CD4-positive, alpha-beta memory T cell (primary cell): ENCODE results near the gene BCL2L12. TPM values are rescaled to one million over a fixed set of nuclear protein-coding genes. Genes with fewer than 3 reads are reported as not detected.

Experiments
- CTCF ChIA-PET: fragments of 350-600 bp; sonication (Branson Sonifier 250); formaldehyde crosslinking; loops from one replicate; lab custom pipeline; 2021; ENCODE audit warnings: inconsistent platforms; ENCODE audit not compliant: partially characterized antibody; lab: Charles Lee
- POLR2A ChIA-PET: fragments of 350-600 bp; sonication (Branson Sonifier 250); formaldehyde crosslinking; loops from one replicate; lab custom pipeline; 2021; ENCODE audit not compliant: partially characterized antibody; lab: Charles Lee
- DNase-seq, 5 donors: peaks; one replicate each; pipeline versions ENCODE4 v3.0.0 to v3.0.0-alpha.2; 2020 to 2022; ENCODE audit warnings: mixed read lengths in 1 of 5
- H3K27ac ChIP-seq: one replicate; pipeline ENCODE4 v1.7.0; 2013; ENCODE audit warnings: low read depth, low read length
- H3K27me3 ChIP-seq: 2 replicates; pipeline ENCODE4 v1.7.0; 2013; ENCODE audit warnings: mild to moderate bottlenecking, low read length, moderate library complexity; ENCODE audit not compliant: insufficient read depth
- H3K36me3 ChIP-seq: 2 replicates; pipeline ENCODE4 v1.7.0; 2013; ENCODE audit warnings: mild to moderate bottlenecking, low read length, moderate library complexity; ENCODE audit not compliant: insufficient read depth
- H3K4me1 ChIP-seq: 2 replicates; pipeline ENCODE4 v1.7.0; 2013; ENCODE audit warnings: mild to moderate bottlenecking, low read length, moderate library complexity; ENCODE audit not compliant: insufficient read depth
- H3K4me3 ChIP-seq, 2 donors: one replicate each; pipeline ENCODE4 v1.7.0; 2013; ENCODE audit warnings: low read length in 2 of 2, mild to moderate bottlenecking in 1 of 2
- H3K9me3 ChIP-seq, 2 donors: one replicate each; pipeline ENCODE4 v1.7.0; 2013; ENCODE audit warnings: low read length in 2 of 2, control low read depth in 1 of 2; ENCODE audit not compliant: control insufficient read depth in 1 of 2
- H3K27ac Mint-ChIP-seq, 7 donors: one replicate each; pipeline ENCODE4 v1.8.0; 2020 to 2021; ENCODE audit warnings: mixed read lengths in 7 of 7, mild to moderate bottlenecking in 6 of 7, inconsistent platforms in 3 of 7, moderate library complexity in 3 of 7
- H3K27me3 Mint-ChIP-seq, 2 donors: one replicate each; pipeline ENCODE4 v1.8.0; 2020 to 2021; ENCODE audit warnings: mixed read lengths in 2 of 2
- H3K36me3 Mint-ChIP-seq, 2 donors: one replicate each; pipeline ENCODE4 v1.8.0; 2020 to 2021; ENCODE audit warnings: mixed read lengths in 2 of 2, inconsistent platforms in 1 of 2, mild to moderate bottlenecking in 1 of 2
- H3K4me1 Mint-ChIP-seq, 4 donors: one replicate each; pipeline ENCODE4 v1.8.0; 2020 to 2021; ENCODE audit warnings: mixed read lengths in 4 of 4, mild to moderate bottlenecking in 1 of 4
- H3K4me3 Mint-ChIP-seq, 8 donors: one replicate each; pipeline ENCODE4 v1.8.0; 2020 to 2021; ENCODE audit warnings: mixed read lengths in 8 of 8, mild to moderate bottlenecking in 7 of 8, moderate library complexity in 6 of 8, inconsistent platforms in 3 of 8
- H3K9me3 Mint-ChIP-seq, 8 donors: one replicate each; pipeline ENCODE4 v1.8.0; 2020 to 2021; ENCODE audit warnings: mixed read lengths in 8 of 8, mild to moderate bottlenecking in 5 of 8, inconsistent platforms in 3 of 8, moderate library complexity in 1 of 8
- intact Hi-C: fragments of 100-400 bp; cut with micrococcal nuclease; formaldehyde crosslinking; loops from one replicate; pipeline ENCODE4 v1.15.1; 2023
- polyA plus RNA-seq, 2 donors: library from polyadenylated mRNA; unstranded; fragments of 300-500 nt; fragmentation: Illumina TruSeq; gene quantifications; one replicate each; pipeline ENCODE4 v1.2.3, GENCODE V29; 2021
- total RNA-seq, 2 experiments: library from RNA; stranded (reverse); gene quantifications; one replicate each; pipeline ENCODE4 v1.2.3, GENCODE V29; 2021

BCL2L12 gene
- total and polyA plus RNA-seq, 4 experiments from 2014 or later: 16.3 to 22.1 (median 19.5) TPM

DNA sequence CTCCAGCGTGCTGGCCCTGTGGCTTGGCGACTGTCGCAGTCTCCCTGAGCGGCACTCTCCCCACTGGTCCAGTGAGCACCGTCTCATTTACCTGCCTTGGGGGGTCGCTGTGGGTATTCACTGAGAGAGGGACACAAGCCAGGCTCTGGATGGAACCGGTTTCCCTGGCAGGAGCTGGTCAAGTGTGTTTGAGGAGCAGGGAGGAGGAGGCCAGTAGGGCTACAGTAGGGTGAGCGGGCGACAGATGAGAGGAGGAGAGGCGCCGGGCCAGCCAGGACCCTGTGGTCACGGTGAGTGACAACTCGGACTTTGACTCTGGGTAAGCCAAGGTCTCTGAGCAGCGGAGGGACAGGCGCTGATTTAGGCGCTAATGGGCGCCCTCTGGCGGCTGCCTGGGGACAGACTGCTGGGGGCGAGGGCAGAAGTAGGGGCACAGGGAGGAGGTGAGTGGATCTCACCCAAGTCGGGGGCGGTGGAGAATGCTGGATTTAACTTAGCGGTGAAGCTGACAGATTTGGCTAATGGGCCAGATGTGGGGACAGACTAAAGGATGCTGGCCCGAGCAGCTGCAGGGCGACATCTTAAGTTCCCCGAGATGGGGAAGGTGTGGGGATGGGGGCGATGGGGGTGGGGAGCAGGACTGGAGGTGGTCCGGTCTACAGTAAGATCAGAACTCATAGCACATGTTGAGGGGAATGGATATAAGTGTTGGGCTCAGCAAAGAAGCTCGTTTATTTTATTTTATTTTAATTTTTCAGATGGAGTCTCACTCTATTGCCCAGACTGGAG, 6.6 kb downstream of the BCL2L12 start:
- H3K9me3 Mint-ChIP-seq: no peaks in the 10 kb centered on the region
- H3K36me3 Mint-ChIP-seq: peaks cover 0 to 8% of the 10 kb centered on the region in 2 donors
- H3K4me3 Mint-ChIP-seq: peak overlapping the region in 3 of 8 donors; percentile 23 to 55 (median 39)
- Histone ChIP-seq H3K9me3 (no peaks in the 10 kb centered on the region), H3K4me3 (no peak overlapping the region), H3K27ac (no peak overlapping the region), H3K4me1 (peaks cover 14% of the 10 kb centered on the region), H3K36me3 (no peaks in the 10 kb centered on the region), H3K27me3 (no peaks in the 10 kb centered on the region)
- no peaks in the 10 kb centered on the region for H3K27me3 Mint-ChIP-seq
- peaks cover 10 to 24% (median 18%) of the 10 kb centered on the region in 4 donors for H3K4me1 Mint-ChIP-seq
- DNase-seq: peak; percentile 60 to 70 (median 67)
- peak overlapping the region in 5 of 7 donors; percentile 1 to 81 (median 48) for H3K27ac Mint-ChIP-seq
- CTCF ChIA-PET: interaction anchor here (0.6 to 5.5 kb wide), 23 partner anchors 8 to 199 kb away, joined by 3 to 52 read pairs (median 5); partner anchors contain the start of genes AP2A1, NOSIP, RRAS and SCAF1
- intact Hi-C loops: loop anchor here (1.0 kb wide), 2 partner anchors 17 to 169 kb away; no protein-coding TSS in a partner anchor
- POLR2A ChIA-PET: interaction anchor here (0.7 to 2.0 kb wide), 6 partner anchors 11 to 169 kb away, joined by 3 to 8 read pairs (median 4); partner anchors contain the start of gene SCAF1

DNA sequence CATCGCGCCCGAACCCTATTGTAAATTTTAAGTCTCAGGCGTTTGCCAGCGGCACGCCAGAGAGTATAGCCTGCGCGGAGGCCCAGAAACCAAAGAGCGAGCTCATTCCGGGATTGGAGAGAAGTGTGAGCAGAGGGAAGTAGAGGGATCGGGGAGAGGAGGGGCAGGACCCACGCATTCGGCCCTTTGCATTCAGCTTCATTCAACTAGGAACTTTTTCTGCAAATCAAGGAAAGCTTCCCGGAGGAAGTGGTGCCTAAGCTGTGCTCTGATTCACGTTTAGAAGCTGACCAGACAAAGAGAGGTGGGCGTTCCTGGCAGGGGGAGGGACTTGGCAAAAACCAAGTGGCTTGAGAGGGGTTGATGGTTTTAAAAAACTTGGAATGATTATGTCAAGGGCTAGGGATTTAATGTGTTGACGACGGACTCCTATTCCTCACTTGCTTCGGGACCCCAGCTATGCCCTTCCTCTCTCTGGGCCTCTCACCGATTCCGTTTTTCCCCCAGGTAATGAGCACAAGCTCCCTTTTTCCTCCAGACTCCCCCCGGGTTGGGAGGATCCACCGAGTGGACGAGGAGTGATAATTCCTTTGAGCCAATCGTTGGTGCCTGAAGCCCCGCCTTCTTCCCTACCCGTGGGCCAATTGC, 10.5 kb downstream of the BCL2L12 start:
- H3K4me1 ChIP-seq: peaks cover 48% of the 10 kb centered on the region
- H3K36me3 ChIP-seq: no peaks in the 10 kb centered on the region
- no peaks in the 10 kb centered on the region for H3K27me3 ChIP-seq
- peaks cover 4 to 13% of the 10 kb centered on the region in 2 donors for H3K36me3 Mint-ChIP-seq
- H3K27me3 Mint-ChIP-seq: no peaks in the 10 kb centered on the region
- H3K9me3 ChIP-seq: no peaks in the 10 kb centered on the region
- DNase-seq: no peak
- H3K4me3 Mint-ChIP-seq: peak overlapping the region; percentile 95 to 100 (median 99)
- peak overlapping the region; percentile 59 to 69 for H3K4me3 ChIP-seq
- H3K9me3 Mint-ChIP-seq: no peaks in the 10 kb centered on the region
- peak overlapping the region; percentile 99 to 100 (median 99) for H3K27ac Mint-ChIP-seq
- CTCF ChIA-PET: interaction anchor here (0.7 to 5.5 kb wide), 19 partner anchors 9 to 231 kb away, joined by 3 to 52 read pairs (median 4); partner anchors contain the start of genes ADM5, BCL2L12, FLT3LG and IRF3
- intact Hi-C loops: loop anchor here (1.0 to 5.0 kb wide), 4 partner anchors 12 to 803 kb away; partner anchors contain the start of genes AKT1S1, PPP1R15A and TBC1D17
- H3K27ac ChIP-seq: peak overlapping the region; percentile 93
- POLR2A ChIA-PET: interaction anchor here (0.6 to 6.7 kb wide), 32 partner anchors 13 to 578 kb away, joined by 3 to 125 read pairs (median 7); partner anchors contain the start of genes ADM5, AKT1S1, ALDH16A1 and AP2A1
- H3K4me1 Mint-ChIP-seq: peaks cover 19 to 54% (median 37%) of the 10 kb centered on the region in 4 donors

DNA sequence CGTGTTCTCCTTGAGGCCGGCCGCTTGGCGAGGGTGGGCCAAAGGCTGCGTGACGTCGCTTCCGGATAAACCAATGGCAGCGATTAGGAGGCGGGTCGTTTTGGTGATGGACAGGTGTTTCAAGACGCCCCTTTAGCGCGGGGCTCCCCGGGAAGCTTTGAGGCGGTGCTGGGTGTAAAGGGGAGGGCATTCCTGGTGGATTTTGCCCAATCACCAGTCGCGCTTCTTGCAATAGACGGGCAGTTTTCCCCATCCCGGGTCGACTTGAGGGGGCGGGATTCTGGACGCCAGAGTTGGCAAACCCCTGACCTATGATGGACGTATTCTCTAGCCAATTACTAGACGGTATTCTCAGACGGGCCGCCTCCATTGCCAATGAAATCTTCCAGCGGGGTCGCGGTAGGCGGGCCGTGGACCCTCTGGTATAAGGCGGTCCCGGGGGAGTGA, 11.1 kb downstream of the BCL2L12 start:
- Histone ChIP-seq H3K27me3 (no peaks in the 10 kb centered on the region), H3K4me3 (peak overlapping the region; percentile 69 to 79), H3K9me3 (no peaks in the 10 kb centered on the region), H3K27ac (peak overlapping the region; percentile 93), H3K4me1 (peaks cover 48% of the 10 kb centered on the region), H3K36me3 (peaks cover 2% of the 10 kb centered on the region)
- intact Hi-C loops: loop anchor here (1.0 to 5.0 kb wide), 7 partner anchors 13 to 804 kb away; partner anchors contain the start of genes AKT1S1, NOSIP, PPP1R15A and RRAS
- POLR2A ChIA-PET: interaction anchor here (0.6 to 6.7 kb wide), 33 partner anchors 13 to 579 kb away, joined by 3 to 125 read pairs (median 7); partner anchors contain the start of genes ADM5, AKT1S1, ALDH16A1 and AP2A1
- Mint-ChIP-seq H3K36me3 (peaks cover 5 to 13% of the 10 kb centered on the region in 2 donors), H3K27me3 (no peaks in the 10 kb centered on the region), H3K4me1 (peaks cover 19 to 54% (median 37%) of the 10 kb centered on the region in 4 donors), H3K4me3 (peak overlapping the region; percentile 95 to 100 (median 99)), H3K9me3 (no peaks in the 10 kb centered on the region), H3K27ac (peak overlapping the region; percentile 99 to 100 (median 99))
- peak; percentile 97 to 99 (median 98) for DNase-seq
- CTCF ChIA-PET: interaction anchor here (1.0 to 5.5 kb wide), 15 partner anchors 9 to 206 kb away, joined by 3 to 52 read pairs (median 5); partner anchors contain the start of genes BCL2L12, FLT3LG, IRF3 and NOSIP

GRCh38 chr19:49677231-49677900, 11.6 kb downstream of the BCL2L12 start, which contains the start of gene PRMT1:
PRMT1 (plus strand) TSS chr19:49677271; CDS start chr19:49677281, 10 bp downstream.
- no peaks in the 10 kb centered on the region for H3K27me3 ChIP-seq
- DNase-seq: peak in 2 of 5 donors; percentile 70 to 74
- Mint-ChIP-seq H3K27ac (peak within 1 kb of the TSS; percentile 99 to 100 (median 99)), H3K9me3 (no peaks in the 10 kb centered on the region), H3K36me3 (peaks cover 11 to 18% of the 10 kb centered on the region in 2 donors), H3K4me1 (peaks cover 17 to 52% (median 32%) of the 10 kb centered on the region in 4 donors), H3K27me3 (no peaks in the 10 kb centered on the region), H3K4me3 (peak within 1 kb of the TSS; percentile 95 to 100 (median 99))
- ChIA-PET CTCF (interaction anchor here (0.6 to 5.5 kb wide), 16 partner anchors 12 to 452 kb away, joined by 3 to 52 read pairs (median 5); partner anchors contain the start of genes BCL2L12, FLT3LG, IRF3 and NOSIP), POLR2A (interaction anchor here (0.6 to 6.7 kb wide), 30 partner anchors 12 to 580 kb away, joined by 3 to 125 read pairs (median 7); partner anchors contain the start of genes ADM5, AKT1S1, ALDH16A1 and BCL2L12)
- H3K36me3 ChIP-seq: peaks cover 7% of the 10 kb centered on the region
- peak within 1 kb of the TSS; percentile 93 for H3K27ac ChIP-seq
- peak within 1 kb of the TSS; percentile 69 to 79 for H3K4me3 ChIP-seq
- H3K4me1 ChIP-seq: peaks cover 42% of the 10 kb centered on the region
- no peaks in the 10 kb centered on the region for H3K9me3 ChIP-seq
- intact Hi-C loops: loop anchor here (1.0 to 5.0 kb wide), 6 partner anchors 37 to 805 kb away; partner anchors contain the start of genes AKT1S1, NOSIP, PPP1R15A and RRAS

DNA sequence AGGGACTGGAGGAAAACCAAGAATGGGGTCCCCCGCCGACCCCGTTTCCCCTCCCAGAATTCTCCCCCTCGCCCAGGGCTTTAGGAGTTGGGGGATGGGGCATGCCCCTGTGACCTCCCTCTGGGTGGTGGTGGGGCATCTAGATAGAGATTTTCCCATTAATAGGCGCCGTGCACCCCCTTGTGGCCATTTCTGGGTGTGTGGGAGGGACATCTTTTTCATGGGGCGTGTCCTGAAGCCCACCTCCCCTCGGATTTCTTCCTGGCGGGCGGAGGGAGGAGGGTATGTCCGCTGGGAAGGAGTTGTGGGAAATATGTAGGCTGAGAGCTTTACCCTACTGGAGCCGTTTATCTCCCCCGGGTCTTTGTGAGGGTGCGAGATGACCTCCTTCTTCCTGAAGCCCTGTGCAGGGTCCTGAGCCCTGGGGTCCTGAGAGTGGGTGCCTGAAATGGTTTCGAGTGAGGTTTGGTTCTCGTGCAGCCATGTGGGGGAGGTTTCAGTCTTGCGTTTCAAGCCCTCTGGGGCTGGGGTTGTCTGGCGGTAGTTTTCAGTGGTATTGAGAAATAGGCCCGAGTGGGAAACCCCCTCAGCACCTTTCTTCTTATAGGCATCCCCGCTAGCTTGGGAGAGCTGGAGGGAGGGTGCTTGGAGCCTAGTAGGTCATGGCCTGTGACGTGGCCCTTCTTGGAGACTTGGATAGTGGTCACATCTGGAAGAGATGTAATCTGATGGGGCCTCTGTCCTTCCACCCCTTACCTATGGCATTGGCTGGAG, 12.4 kb downstream of the BCL2L12 start:
- Mint-ChIP-seq H3K9me3 (no peaks in the 10 kb centered on the region), H3K27me3 (no peaks in the 10 kb centered on the region), H3K4me3 (peak overlapping the region; percentile 82 to 99 (median 88)), H3K4me1 (peaks cover 16 to 52% (median 31%) of the 10 kb centered on the region in 4 donors), H3K27ac (peak overlapping the region; percentile 96 to 99 (median 97)), H3K36me3 (peaks cover 14 to 23% of the 10 kb centered on the region in 2 donors)
- Histone ChIP-seq H3K36me3 (peaks cover 10% of the 10 kb centered on the region), H3K27me3 (no peaks in the 10 kb centered on the region), H3K4me1 (peaks cover 42% of the 10 kb centered on the region), H3K27ac (peak overlapping the region; percentile 93), H3K9me3 (no peaks in the 10 kb centered on the region), H3K4me3 (peak overlapping the region; percentile 69 to 79)
- DNase-seq: peak; percentile 76 to 93 (median 80)
- intact Hi-C loops: loop anchor here (1.0 to 5.0 kb wide), 8 partner anchors 38 to 805 kb away; partner anchors contain the start of genes AKT1S1, NOSIP, PPP1R15A and RRAS
- POLR2A ChIA-PET: interaction anchor here (1.0 to 6.7 kb wide), 19 partner anchors 13 to 344 kb away, joined by 3 to 125 read pairs (median 10); partner anchors contain the start of genes BCL2L12, CPT1C, FLT3LG and IRF3
- CTCF ChIA-PET: interaction anchor here (0.6 to 2.1 kb wide), 17 partner anchors 13 to 452 kb away, joined by 3 to 13 read pairs (median 5); partner anchors contain the start of genes BCL2L12, FLT3LG, IRF3 and NOSIP
